ENCODE measurements around the gene SLC6A2. TPM values are rescaled to one million over a fixed set of nuclear protein-coding genes. Genes with fewer than 3 reads are reported as not detected.
A peak's percentile ranks its signal among the peaks of the same experiment; 100 is the strongest.

Gene SLC6A2
- total RNA-seq, 1 experiment from 2014 or later: 0.61 TPM

DNA sequence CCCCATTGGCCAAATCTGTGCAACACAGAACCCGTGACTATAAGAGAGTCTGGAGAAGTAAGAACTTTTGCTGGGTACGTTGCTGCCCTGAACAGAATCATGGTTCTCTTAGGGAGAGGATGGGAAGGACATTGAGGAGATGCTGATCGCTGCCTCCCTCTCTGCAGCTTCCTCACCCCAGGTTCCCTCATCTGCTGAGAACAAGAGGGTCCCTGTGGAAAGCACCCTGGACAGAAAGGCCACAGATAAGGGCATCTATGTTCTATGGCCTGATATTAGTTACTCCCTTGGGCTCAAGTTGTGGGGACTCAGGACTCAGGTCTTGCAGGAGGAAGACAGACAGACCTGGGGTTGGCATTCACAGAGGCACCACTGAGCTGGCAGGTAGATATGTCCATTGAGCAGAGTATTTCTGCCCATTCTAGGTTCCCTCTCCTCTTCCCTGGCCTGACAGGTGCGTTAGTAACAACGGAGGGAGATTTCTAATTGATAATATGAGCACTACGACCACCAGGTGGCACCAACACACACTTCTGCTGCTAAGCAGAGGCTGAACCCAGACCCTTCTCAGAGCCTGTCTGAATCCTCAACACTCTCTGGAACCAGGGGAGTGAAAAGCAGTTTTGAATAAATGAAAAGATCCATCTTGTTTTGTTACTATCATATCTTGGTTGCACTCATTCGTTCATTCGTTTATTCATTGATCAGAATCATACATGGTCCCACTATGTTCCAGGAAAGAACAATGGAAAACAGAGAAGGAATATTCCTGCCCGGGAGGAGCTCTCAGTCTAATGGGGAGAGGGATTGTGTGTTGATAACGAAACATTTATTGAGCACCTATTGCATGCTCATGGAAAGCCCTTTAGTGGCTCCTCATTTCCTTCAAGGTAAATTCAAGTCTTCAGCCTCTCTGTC is 56.4 kb downstream of the SLC6A2 start:
- Histone ChIP-seq H3K27ac (no peak overlapping the region), H3K9me3 (ENCODE audit: insufficient read depth, low read depth) (no peaks in the 10 kb centered on the region), H3K79me2 (ENCODE audit: low read depth) (no peaks in the 10 kb centered on the region), H3F3A (ENCODE audit: insufficient read depth, low read depth) (no peaks in the 10 kb centered on the region), H2AFZ (no peak overlapping the region), H3K4me2 (no peak overlapping the region), H3K4me1 (replicated peaks; ENCODE audit: insufficient read depth) (no peaks in the 10 kb centered on the region), H4K20me1 (ENCODE audit: insufficient read depth) (no peaks in the 10 kb centered on the region), H3K36me3 (ENCODE audit: low read depth) (no peaks in the 10 kb centered on the region), H3K9me2 (ENCODE audit: insufficient read depth) (no peaks in the 10 kb centered on the region), H3K27me3 (ENCODE audit: insufficient read depth, low read depth) (no peaks in the 10 kb centered on the region), H3K4me3 (no peak overlapping the region)
- no TSS peak for BruUV-seq (replicated peaks)
- TF ChIP-seq, protein P1, sequence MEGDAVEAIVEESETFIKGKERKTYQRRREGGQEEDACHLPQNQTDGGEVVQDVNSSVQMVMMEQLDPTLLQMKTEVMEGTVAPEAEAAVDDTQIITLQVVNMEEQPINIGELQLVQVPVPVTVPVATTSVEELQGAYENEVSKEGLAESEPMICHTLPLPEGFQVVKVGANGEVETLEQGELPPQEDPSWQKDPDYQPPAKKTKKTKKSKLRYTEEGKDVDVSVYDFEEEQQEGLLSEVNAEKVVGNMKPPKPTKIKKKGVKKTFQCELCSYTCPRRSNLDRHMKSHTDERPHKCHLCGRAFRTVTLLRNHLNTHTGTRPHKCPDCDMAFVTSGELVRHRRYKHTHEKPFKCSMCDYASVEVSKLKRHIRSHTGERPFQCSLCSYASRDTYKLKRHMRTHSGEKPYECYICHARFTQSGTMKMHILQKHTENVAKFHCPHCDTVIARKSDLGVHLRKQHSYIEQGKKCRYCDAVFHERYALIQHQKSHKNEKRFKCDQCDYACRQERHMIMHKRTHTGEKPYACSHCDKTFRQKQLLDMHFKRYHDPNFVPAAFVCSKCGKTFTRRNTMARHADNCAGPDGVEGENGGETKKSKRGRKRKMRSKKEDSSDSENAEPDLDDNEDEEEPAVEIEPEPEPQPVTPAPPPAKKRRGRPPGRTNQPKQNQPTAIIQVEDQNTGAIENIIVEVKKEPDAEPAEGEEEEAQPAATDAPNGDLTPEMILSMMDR (conservative IDR thresholded peaks at IDR 0.05): peak; percentile 87
- TF ChIP-seq EZH2 (IDR thresholded peaks at IDR 0.05; ENCODE audit: low read depth): no peak
- CTCF ChIA-PET: interaction anchor here (0.8 kb wide), 1 partner anchor 356 kb away, joined by 3 read pairs; no protein-coding TSS in a partner anchor
- intact Hi-C loops (cut with micrococcal nuclease; ENCODE audit: unreplicated experiment): loop anchor here (1.0 to 10.0 kb wide), 5 partner anchors 130 to 1075 kb away; no protein-coding TSS in a partner anchor
- DNase-seq: peak; percentile 46 to 54
- POLR2A ChIA-PET (ENCODE audit: unreplicated experiment): no interaction called here

DNA sequence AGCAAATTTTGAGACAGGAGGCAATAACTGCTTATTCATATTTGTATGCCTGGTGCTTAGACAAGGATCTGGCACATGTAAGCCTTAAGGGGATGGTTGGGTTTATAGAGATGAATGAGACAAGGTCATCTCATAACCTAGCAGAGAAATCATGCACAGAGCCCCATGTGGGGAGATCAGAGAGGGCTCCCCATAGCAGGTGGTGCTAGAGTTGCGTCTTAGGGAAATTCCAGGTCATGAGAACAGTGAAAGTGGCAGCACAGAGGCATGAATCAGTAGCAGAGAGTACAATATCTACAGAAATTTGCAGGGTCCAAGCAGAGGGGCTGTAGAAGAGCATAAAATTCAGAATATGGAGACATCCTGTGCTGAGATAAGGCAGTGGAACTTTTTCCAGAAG is 57.3 kb downstream of the SLC6A2 start:
- intact Hi-C loops (cut with micrococcal nuclease; ENCODE audit: unreplicated experiment): loop anchor here (2.0 to 10.0 kb wide), 4 partner anchors 606 to 1074 kb away; no protein-coding TSS in a partner anchor
- Histone ChIP-seq H3K4me2 (no peak overlapping the region), H3K4me1 (replicated peaks; ENCODE audit: insufficient read depth) (no peaks in the 10 kb centered on the region), H4K20me1 (ENCODE audit: insufficient read depth) (no peaks in the 10 kb centered on the region), H3K9me3 (ENCODE audit: insufficient read depth, low read depth) (no peaks in the 10 kb centered on the region), H3F3A (ENCODE audit: insufficient read depth, low read depth) (no peaks in the 10 kb centered on the region), H3K79me2 (ENCODE audit: low read depth) (no peaks in the 10 kb centered on the region), H3K27me3 (ENCODE audit: insufficient read depth, low read depth) (no peaks in the 10 kb centered on the region), H3K9me2 (ENCODE audit: insufficient read depth) (no peaks in the 10 kb centered on the region), H3K4me3 (no peak overlapping the region), H3K27ac (no peak overlapping the region), H3K36me3 (ENCODE audit: low read depth) (no peaks in the 10 kb centered on the region), H2AFZ (no peak overlapping the region)
- no TSS peak for BruUV-seq (replicated peaks)
- POLR2A ChIA-PET (ENCODE audit: unreplicated experiment): no interaction called here
- CTCF ChIA-PET: interaction anchor here (0.8 kb wide), 1 partner anchor 355 kb away, joined by 3 read pairs; no protein-coding TSS in a partner anchor
- no peak for DNase-seq
- no peak for TF ChIP-seq EZH2 (IDR thresholded peaks at IDR 0.05; ENCODE audit: low read depth)
- TF ChIP-seq, protein P1 (conservative IDR thresholded peaks at IDR 0.05): no peak

DNA sequence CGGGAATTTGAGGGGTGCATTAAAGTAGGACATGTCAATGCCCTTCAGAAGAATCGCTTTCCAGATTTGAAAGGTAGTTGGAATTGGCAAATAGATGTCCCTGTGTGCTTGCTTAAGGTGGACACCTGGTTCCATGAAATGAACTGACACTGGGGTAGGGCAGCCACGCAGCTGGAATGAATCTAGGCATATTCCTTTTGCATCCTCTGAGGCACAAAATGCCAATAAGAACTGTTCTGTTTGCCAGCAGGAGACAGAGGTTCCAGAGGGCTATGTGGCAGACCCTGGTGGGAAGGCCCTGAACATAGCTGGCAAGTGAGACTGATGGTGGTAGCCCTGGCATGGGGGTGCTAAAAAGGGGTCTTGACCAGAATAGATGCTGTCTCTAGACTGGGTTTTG is 61.5 kb downstream of the SLC6A2 start:
- Histone ChIP-seq H3K9me3 (ENCODE audit: insufficient read depth, low read depth) (no peaks in the 10 kb centered on the region), H3K4me1 (replicated peaks; ENCODE audit: insufficient read depth) (no peaks in the 10 kb centered on the region), H3K4me3 (no peak overlapping the region), H3K27me3 (ENCODE audit: insufficient read depth, low read depth) (no peaks in the 10 kb centered on the region), H4K20me1 (ENCODE audit: insufficient read depth) (no peaks in the 10 kb centered on the region), H3K4me2 (no peak overlapping the region), H3K27ac (no peak overlapping the region), H3K79me2 (ENCODE audit: low read depth) (no peaks in the 10 kb centered on the region), H3F3A (ENCODE audit: insufficient read depth, low read depth) (no peaks in the 10 kb centered on the region), H3K36me3 (ENCODE audit: low read depth) (no peaks in the 10 kb centered on the region), H2AFZ (no peak overlapping the region), H3K9me2 (ENCODE audit: insufficient read depth) (no peaks in the 10 kb centered on the region)
- intact Hi-C loops (cut with micrococcal nuclease; ENCODE audit: unreplicated experiment): loop anchor here (10.0 kb wide), 1 partner anchor 987 kb away; no protein-coding TSS in a partner anchor
- no peak for DNase-seq
- no TSS peak for BruUV-seq (replicated peaks)
- POLR2A ChIA-PET (ENCODE audit: unreplicated experiment): no interaction called here
- TF ChIP-seq, protein P1 (conservative IDR thresholded peaks at IDR 0.05): no peak
- no peak for TF ChIP-seq EZH2 (IDR thresholded peaks at IDR 0.05; ENCODE audit: low read depth)
- CTCF ChIA-PET: no interaction called here

All from PC-9 (cell line).